ENCODE measurements around the gene TSC2. TPM values are rescaled to one million over a fixed set of nuclear protein-coding genes. Genes with fewer than 3 reads are reported as not detected.
A peak's percentile ranks its signal among the peaks of the same experiment; 100 is the strongest.

Gene TSC2
- polyA plus RNA-seq, 1 donor from 2014 or later, result 69.2 TPM

- H3K9ac ChIP-seq (ENCODE audit: low read length), result no peak overlapping the region
- peaks cover 24% of the 10 kb centered on the region for H3K27me3 ChIP-seq (ENCODE audit: insufficient read depth, low read depth, low read length)
These were observed 19.6 kb upstream of the TSC2 start for GRCh38 chr16:2028146-2028545.

GRCh38 chr16:2028620-2029220, 19.1 kb upstream of the TSC2 start:
- peaks cover 24% of the 10 kb centered on the region for H3K27me3 ChIP-seq (ENCODE audit: insufficient read depth, low read depth, low read length)
- H3K4me2 ChIP-seq (ENCODE audit: low read length), result no peak overlapping the region
- TF ChIP-seq, protein P1, sequence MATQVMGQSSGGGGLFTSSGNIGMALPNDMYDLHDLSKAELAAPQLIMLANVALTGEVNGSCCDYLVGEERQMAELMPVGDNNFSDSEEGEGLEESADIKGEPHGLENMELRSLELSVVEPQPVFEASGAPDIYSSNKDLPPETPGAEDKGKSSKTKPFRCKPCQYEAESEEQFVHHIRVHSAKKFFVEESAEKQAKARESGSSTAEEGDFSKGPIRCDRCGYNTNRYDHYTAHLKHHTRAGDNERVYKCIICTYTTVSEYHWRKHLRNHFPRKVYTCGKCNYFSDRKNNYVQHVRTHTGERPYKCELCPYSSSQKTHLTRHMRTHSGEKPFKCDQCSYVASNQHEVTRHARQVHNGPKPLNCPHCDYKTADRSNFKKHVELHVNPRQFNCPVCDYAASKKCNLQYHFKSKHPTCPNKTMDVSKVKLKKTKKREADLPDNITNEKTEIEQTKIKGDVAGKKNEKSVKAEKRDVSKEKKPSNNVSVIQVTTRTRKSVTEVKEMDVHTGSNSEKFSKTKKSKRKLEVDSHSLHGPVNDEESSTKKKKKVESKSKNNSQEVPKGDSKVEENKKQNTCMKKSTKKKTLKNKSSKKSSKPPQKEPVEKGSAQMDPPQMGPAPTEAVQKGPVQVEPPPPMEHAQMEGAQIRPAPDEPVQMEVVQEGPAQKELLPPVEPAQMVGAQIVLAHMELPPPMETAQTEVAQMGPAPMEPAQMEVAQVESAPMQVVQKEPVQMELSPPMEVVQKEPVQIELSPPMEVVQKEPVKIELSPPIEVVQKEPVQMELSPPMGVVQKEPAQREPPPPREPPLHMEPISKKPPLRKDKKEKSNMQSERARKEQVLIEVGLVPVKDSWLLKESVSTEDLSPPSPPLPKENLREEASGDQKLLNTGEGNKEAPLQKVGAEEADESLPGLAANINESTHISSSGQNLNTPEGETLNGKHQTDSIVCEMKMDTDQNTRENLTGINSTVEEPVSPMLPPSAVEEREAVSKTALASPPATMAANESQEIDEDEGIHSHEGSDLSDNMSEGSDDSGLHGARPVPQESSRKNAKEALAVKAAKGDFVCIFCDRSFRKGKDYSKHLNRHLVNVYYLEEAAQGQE (IDR thresholded peaks at IDR 0.05; ENCODE audit: borderline replicate concordance), result no peak
- TF ChIP-seq SMC3 (conservative IDR thresholded peaks at IDR 0.05; ENCODE audit: poor library complexity) (no peak), CTCF (IDR thresholded peaks at IDR 0.05; ENCODE audit: poor library complexity, severe bottlenecking) (no peak), POLR2AphosphoS5 (IDR thresholded peaks at IDR 0.05) (no peak), EP300 (conservative IDR thresholded peaks at IDR 0.05; ENCODE audit: poor library complexity, severe bottlenecking) (no peak)
- H3K9me2 ChIP-seq (ENCODE audit: insufficient read depth, low read length), result no peaks in the 10 kb centered on the region
- H2AFZ ChIP-seq (ENCODE audit: low read depth, low read length), result no peak overlapping the region
- no peak overlapping the region for H3K9ac ChIP-seq (ENCODE audit: low read length)
- no peaks in the 10 kb centered on the region for H3K9me3 ChIP-seq (ENCODE audit: low read length)
- H3K27ac ChIP-seq (ENCODE audit: low read length), result no peak overlapping the region
- H4K20me1 ChIP-seq (ENCODE audit: insufficient read depth), result no peaks in the 10 kb centered on the region
- no peaks in the 10 kb centered on the region for H3F3A ChIP-seq (ENCODE audit: insufficient read depth, low read length, poor library complexity, severe bottlenecking)
- no peak overlapping the region for H3K4me3 ChIP-seq (ENCODE audit: low read length)
- no peaks in the 10 kb centered on the region for H3K36me3 ChIP-seq (ENCODE audit: insufficient read depth, low read length)
- H3K79me2 ChIP-seq (replicated peaks; ENCODE audit: insufficient read depth, low read length), result no peaks in the 10 kb centered on the region

More at GRCh38 chr16:2028146-2028545, 19.6 kb upstream of the TSC2 start:
- Histone ChIP-seq H3K9me3 (ENCODE audit: low read length) (no peaks in the 10 kb centered on the region), H3K27ac (ENCODE audit: low read length) (no peak overlapping the region), H2AFZ (ENCODE audit: low read depth, low read length) (no peak overlapping the region), H3K9me2 (ENCODE audit: insufficient read depth, low read length) (no peaks in the 10 kb centered on the region), H3K79me2 (replicated peaks; ENCODE audit: insufficient read depth, low read length) (no peaks in the 10 kb centered on the region), H3K4me3 (ENCODE audit: low read length) (peak overlapping the region; percentile 63), H3K36me3 (ENCODE audit: insufficient read depth, low read length) (no peaks in the 10 kb centered on the region), H3F3A (ENCODE audit: insufficient read depth, low read length, poor library complexity, severe bottlenecking) (no peaks in the 10 kb centered on the region), H3K4me2 (ENCODE audit: low read length) (no peak overlapping the region), H4K20me1 (ENCODE audit: insufficient read depth) (no peaks in the 10 kb centered on the region)
- TF ChIP-seq, protein P1 (IDR thresholded peaks at IDR 0.05; ENCODE audit: borderline replicate concordance), result no peak
- TF ChIP-seq TAF1 (IDR thresholded peaks at IDR 0.05; ENCODE audit: low read depth) (no peak), EZH2 (IDR thresholded peaks at IDR 0.05; ENCODE audit: borderline replicate concordance, insufficient read depth, low read length, poor library complexity, severe bottlenecking) (no peak), MXI1 (conservative IDR thresholded peaks at IDR 0.05; ENCODE audit: poor library complexity, severe bottlenecking) (no peak), SMC3 (conservative IDR thresholded peaks at IDR 0.05; ENCODE audit: poor library complexity) (no peak), EP300 (conservative IDR thresholded peaks at IDR 0.05; ENCODE audit: poor library complexity, severe bottlenecking) (no peak), POLR2AphosphoS5 (IDR thresholded peaks at IDR 0.05) (no peak), RAD21 (conservative IDR thresholded peaks at IDR 0.05) (no peak), CTCF (IDR thresholded peaks at IDR 0.05; ENCODE audit: poor library complexity, severe bottlenecking) (no peak)
